HG03575 (cell line): ENCODE measurements around the gene ASRGL1.

Source experiments
- ATAC-seq: cut with Tn5 transposase; IDR thresholded peaks from one replicate; pipeline ENCODE4 v1.9.1; 2021; ENCODE audit not compliant: unreplicated experiment, insufficient number of reproducible peaks, low FRiP score; ENCODE audit errors: extremely low read depth

The ASRGL1 gene

DNA sequence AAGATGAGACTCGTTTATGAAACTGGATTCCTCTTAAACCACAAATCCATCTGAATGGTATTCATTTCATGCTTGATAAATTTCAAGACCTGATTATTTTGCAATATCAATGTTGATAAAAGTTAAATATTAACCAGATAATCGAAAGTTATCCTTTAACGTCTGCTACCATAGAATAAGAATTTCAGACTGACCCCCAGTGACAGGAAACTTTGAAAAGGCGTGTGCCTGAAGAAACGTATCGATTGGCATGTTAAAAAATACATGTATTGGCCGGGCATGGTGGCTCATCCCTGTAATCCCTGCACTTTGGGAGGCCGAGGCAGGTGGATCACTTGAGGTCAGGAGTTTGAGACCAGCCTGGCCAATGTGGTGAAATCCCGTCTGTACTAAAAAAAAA lies 95.4 kb downstream of the ASRGL1 start:
- ATAC-seq = no peak

DNA sequence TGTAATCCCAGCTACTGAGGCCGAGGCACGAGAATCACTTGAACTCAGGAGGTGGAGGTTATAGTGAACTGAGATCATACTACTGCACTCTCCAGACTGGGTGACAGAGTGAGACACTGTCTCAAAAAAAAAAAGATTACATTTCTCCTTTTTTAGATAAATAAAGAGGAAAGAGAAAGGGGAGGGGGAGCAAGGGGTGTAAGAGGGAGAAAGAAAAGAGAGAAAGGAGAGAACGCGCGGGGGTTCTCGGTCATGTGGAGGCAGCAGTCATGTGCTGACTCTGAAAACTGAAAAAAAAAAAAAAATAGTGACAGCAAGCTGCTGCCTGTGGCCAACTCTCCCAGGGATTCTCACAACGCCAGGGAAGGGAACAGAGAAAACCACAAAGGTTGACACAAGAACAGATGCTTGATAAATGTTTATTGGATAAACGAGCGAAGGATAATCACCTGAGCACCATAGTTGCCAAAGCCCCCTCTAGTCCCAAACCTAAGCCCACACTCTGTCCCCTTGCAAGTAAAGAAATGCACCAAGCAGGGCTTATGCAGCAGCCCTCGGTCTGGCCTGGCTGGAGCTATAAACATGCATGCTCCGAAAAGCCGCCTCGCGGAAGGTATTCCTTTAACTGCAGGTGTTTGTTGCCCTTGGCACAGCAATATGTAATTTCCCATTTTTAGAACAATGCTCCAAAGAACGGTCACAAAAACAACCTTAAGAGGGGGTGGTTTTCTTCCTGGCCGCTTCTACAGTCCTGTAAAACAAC lies 96.1 kb downstream of the ASRGL1 start:
- no peak for ATAC-seq

DNA sequence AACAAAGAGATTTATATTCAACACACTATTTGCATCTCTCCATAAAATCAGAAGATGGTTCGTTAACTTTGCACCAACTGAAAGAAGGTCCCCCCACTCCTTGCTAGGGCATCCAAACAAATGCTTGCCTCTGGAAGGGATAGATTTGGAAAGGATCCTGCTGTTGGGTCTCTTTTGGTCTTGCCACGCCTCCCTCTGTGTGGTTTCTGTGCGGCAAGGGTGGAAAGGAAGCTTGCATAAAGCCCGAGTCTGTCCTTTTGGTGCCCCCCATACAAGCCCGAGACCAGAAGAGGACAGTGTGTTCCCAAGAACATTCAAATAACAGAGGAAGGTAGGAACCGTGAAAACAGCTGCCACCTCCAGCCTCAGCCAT lies 96.6 kb downstream of the ASRGL1 start:
- ATAC-seq = no peak

DNA sequence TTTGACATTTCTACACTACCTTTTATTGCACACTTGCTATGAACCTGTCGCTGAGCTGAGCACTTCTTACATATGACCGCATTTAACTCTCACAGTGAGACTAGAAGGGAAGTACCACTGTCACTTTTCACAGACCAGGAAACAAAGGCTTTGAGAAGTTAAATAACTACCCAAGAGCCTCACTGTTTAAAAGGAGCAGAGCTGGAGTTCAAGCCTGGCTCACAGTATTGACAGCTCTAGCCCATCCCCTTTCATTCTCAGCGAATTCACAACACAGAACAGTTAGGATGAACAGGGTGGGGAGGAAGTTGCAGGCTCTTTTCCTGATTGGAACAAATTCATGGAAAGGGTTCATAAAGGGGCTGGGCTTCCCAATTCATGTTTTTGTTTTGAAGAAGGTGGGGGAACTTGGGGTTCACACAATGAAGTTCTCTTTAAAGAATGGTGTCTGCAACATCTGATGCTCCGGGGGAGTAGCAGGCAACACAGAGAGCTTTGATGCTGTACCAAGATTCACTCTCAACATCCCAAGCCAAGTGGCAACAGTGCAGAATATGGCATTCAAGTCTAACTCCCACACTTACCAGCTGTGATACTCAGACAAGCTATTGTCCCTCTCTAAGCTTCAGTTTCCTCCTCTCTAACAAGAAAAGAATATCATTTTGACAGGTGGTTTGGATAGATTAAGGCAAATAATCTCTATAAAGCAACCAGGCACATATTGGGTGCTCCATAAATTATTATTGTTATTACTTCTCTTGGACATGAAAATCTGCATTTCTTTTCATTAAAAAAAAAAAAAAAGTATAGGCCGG lies 98.8 kb downstream of the ASRGL1 start:
- ATAC-seq = no peak

DNA sequence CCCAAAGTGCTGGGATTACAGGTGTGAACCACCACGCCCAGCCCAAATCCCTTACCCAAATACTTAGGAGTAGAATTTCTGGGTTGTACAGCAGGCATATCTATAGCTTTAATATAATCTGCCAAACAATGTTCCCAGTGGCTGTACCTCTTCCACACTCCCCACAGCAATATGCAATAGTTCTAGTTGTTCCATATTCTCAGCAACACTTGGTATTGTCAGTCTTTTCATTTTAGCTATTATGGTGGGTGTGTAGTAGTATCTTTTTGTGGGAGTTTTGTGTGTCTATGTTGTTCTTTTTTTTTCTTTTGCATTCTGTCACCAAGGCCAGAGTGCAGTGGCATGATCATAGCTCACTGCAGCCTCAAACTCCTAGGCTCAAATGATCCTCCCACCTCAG lies 100.4 kb downstream of the ASRGL1 start:
- no peak for ATAC-seq

DNA sequence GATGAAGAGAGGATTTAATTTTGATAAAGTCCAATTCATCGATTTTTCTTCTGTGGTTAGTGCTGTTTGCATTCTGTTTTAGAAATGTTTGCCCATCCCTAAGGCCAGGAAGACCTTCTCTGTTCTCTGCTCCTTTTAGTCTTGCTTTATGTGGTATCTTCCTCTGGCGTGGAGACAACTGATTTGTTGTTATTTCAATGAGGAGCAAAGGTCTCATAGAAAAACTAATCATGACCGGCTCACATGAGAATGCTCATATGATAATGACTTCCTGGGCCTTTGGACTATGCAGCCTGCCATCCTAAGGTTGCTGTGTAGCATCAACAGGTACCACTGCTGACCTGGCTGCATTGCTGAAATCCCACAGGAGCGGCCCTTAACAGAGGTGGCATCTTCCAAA lies 101.4 kb downstream of the ASRGL1 start:
- no peak for ATAC-seq

DNA sequence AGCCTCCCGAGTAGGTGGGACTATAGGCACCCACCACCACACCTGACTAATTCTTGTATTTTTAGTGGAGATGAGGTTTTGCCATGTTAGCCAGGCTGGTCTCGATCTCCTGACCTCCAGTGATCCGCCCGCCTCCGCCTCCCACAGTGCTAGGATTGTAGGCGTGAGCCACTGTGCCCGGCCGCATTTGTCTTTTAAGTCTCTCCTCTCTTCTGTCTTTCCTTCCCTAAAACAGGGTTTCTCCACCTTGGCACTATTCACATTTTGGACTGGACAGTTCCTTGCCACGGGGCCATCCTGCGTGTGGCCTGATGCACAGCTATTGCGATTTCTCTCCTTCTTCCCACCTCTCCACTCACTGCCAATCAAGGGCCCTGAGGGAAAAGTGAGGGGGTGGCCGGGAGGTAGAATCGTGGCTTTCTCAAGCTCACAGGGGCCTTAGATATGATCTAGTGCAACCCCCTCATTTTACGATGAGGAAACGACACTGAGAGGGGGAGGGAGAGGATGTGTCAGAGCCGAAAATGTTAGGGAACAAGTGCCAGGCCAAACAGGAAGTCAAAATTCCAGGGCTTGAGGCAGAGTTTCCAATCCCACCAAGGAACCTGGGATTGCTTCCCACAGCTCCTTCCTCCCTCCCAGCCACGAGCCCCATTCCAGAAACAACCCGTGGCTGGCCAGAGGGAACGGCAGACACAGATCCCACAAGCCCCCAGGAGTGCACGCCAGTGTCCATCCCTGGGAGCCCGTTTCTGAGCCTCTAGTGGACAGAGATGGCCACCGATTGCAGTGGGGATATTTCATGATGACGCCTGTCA lies 102.7 kb downstream of the ASRGL1 start:
- ATAC-seq = no peak
